Measurements from ENCODE around the gene COL24A1. TPM values are rescaled to one million over a fixed set of nuclear protein-coding genes. Genes with fewer than 3 reads are reported as not detected.

Gene COL24A1
- total RNA-seq, 1 experiment from 2014 or later, result not detected

GRCh38 chr1:86084998-86085397 is 71.6 kb downstream of the COL24A1 start:
- no peaks in the 10 kb centered on the region for H3K4me1 ChIP-seq (ENCODE audit: control insufficient read depth in 1 of 2, insufficient read depth in 2 of 2, low read length in 2 of 2)
- ATAC-seq, result no peak
- H3K9ac ChIP-seq (ENCODE audit: low read length), result no peak overlapping the region
- H3K9me3 ChIP-seq (ENCODE audit: control insufficient read depth in 1 of 2, insufficient read depth in 1 of 2, low read depth in 1 of 2, low read length in 2 of 2), result no peaks in the 10 kb centered on the region
- no peaks in the 10 kb centered on the region for H3K9me2 ChIP-seq (ENCODE audit: insufficient read depth)
- intact Hi-C loops (cut with micrococcal nuclease), result no loop called here
- H3K79me2 ChIP-seq (ENCODE audit: insufficient read depth, low read length), result no peaks in the 10 kb centered on the region
- ChIA-PET CTCF (no interaction called here), POLR2A (no interaction called here), RAD21 (ENCODE audit: low non-redundant PET in 1 of 2, low total read pairs in 2 of 2, uncharacterized antibody in 2 of 2, unreplicated experiment in 2 of 2) (no interaction called here)
- no peaks in the 10 kb centered on the region for H3K27me3 ChIP-seq (ENCODE audit: insufficient read depth, low read length)
- H4K20me1 ChIP-seq (ENCODE audit: insufficient read depth), result no peaks in the 10 kb centered on the region
- DNase-seq (ENCODE audit: low read depth, low spot score), result no peak
- H3K4me2 ChIP-seq (ENCODE audit: low read length), result no peak overlapping the region
- H3K36me3 ChIP-seq (ENCODE audit: control insufficient read depth in 1 of 2, insufficient read depth in 2 of 2, low read length in 2 of 2), result no peaks in the 10 kb centered on the region
- no peak for TF ChIP-seq TCF7L2 (IDR thresholded peaks at IDR 0.05; ENCODE audit: borderline replicate concordance, extremely low read depth, insufficient read depth, insufficient read length)
- TF ChIP-seq SRF (IDR thresholded peaks at IDR 0.05; ENCODE audit: low read depth), result no peak
- TF ChIP-seq EZH2phosphoT487 (IDR thresholded peaks at IDR 0.05; ENCODE audit: borderline replicate concordance), result no peak
- no peak for TF ChIP-seq REST (IDR thresholded peaks at IDR 0.05; ENCODE audit: low read depth)
- no peak for TF ChIP-seq POLR2AphosphoS5 (IDR thresholded peaks at IDR 0.05; ENCODE audit: low read depth, low read length)
- TF ChIP-seq YY1 (IDR thresholded peaks at IDR 0.05; ENCODE audit: extremely low read depth, insufficient replicate concordance, low read depth, low read length), result no peak
- BruUV-seq (replicated peaks), result no TSS peak
- H3K27ac ChIP-seq (ENCODE audit: low read depth, low read length), result no peak overlapping the region
- no peak overlapping the region for H3K4me3 ChIP-seq (replicated peaks in 1 of 2; ENCODE audit: low read depth in 1 of 2, low read length in 2 of 2)
- H2AFZ ChIP-seq (ENCODE audit: low read depth, low read length, poor library complexity, severe bottlenecking), result no peak overlapping the region

Measured in HCT116 (cell line).